ENCODE data around the gene LMOD3.

DNA sequence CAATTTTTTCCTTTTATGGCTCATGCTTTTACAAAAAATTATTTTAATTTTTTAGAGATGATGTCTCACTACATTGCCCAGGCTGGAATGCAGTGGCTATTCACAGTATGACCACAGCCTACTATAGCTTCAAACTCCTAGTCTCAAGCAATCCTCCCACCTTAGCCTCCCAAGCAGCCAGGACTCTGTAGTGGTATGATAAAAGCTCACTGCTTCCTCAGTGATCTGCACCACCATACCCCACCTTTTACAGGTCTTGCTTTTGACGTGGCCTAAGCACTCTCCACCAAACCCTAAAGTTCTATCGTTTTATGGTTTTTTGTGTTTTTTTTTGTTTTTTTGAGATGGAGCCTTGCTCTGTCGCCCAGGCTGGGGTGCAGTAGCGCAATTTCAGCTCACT lies 56.3 kb downstream of the LMOD3 start:
- no peak for TF ChIP-seq CTCF (IDR thresholded peaks at IDR 0.05; ENCODE audit: low read depth, low read length)
- TF ChIP-seq EZH2phosphoT487 (IDR thresholded peaks at IDR 0.05; ENCODE audit: low read depth), result no peak
